GM12872 (cell line): ENCODE measurements around the gene ALG12.

Experiments
- CTCF ChIP-seq: IDR thresholded peaks from 3 replicates; pipeline ENCODE4 v1.5.1; 2011; ENCODE audit warnings: low read depth, mild to moderate bottlenecking, low read length, moderate library complexity; ENCODE audit not compliant: insufficient read depth

ALG12 gene

GRCh38 chr22:49867303-49868265 lies 50.7 kb downstream of the ALG12 start:
- no peak for TF ChIP-seq CTCF

- TF ChIP-seq CTCF = no peak
Observed at GRCh38 chr22:49866646-49867045, 51.6 kb downstream of the ALG12 start.

- no peak for TF ChIP-seq CTCF
Observed at GRCh38 chr22:49866134-49866533, 52.1 kb downstream of the ALG12 start.

GRCh38 chr22:49865156-49865555 lies 53.1 kb downstream of the ALG12 start:
- TF ChIP-seq CTCF = no peak

DNA sequence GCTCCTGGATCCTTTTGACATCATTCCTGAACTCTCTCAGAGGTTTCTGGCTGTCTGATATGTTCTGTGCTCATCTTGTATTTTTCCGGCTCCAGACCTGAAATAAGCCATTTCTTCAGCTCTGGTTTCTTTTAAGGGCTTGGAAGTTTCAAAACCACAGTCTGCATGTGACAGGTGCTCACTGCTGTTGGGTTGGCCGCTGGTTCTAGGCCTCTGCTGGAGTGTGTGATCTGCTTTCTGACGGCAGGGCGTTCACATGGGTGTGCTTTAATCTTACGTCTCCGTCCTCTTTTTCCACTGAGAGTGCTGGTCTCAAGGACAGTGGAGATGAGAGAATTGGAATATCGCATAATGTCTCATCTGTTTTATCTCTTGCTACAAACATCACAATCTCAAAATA lies 54.3 kb downstream of the ALG12 start:
- no peak for TF ChIP-seq CTCF

- no peak for TF ChIP-seq CTCF
Observed at GRCh38 chr22:49862496-49862776, 55.8 kb downstream of the ALG12 start.

DNA sequence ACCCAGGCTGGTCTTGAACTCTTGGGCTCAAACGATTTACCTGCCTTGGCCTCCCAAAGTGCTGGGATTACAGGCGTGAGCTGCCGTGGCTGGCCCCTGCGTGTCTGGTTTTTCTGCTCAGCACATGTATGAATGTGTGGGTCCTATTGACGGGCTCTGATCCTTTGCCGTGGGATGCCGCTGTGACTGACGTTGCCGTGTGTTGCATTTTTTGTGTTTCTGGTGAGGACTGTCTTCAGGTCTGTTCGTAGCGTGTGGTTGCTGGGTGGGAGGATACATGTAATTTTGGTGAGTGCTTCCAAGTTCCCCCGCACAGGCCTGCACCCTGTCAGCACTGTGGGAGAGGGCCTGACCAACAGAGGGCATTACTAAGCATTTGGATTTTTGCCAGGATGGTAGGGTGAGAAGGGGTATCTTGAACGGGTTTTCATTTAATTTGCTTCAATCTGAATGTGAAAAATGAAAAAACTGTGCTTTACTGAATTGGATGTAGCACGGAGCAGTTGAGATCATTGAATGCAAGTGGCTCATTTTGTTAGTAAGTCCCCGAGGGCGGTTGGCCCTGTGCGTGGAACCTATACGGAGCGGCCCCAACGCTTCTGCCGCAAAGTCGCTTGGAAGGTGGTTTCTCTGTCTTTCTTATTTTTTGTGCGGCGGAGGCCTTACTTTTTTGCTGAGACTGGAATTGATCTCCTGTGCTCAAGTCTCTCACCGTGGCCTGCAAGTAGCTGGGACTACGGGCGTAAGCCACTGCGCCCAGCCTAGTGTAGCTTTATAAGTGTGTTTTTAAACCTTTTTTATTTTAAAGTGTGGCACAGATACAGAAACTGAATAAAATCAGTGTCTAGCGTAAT lies 56.4 kb downstream of the ALG12 start:
- TF ChIP-seq CTCF = no peak
